Testis (tissue), 2 donors: ENCODE results near the gene ALG3.

Source experiments
- CTCF ChIP-seq, 3 experiments: fragments of 450-650 bp in 2 of 3; fragments of 200-600 bp in 1 of 3; sonication (generic) in 1 of 3; IDR thresholded peaks; one replicate each; pipeline ENCODE4 v1.5.1; 2016 to 2019; ENCODE audit warnings: antibody characterized with exemption in 3 of 3, mild to moderate bottlenecking in 2 of 3, moderate library complexity in 1 of 3
- POLR2A ChIP-seq: fragments of 450-650 bp; IDR thresholded peaks from one replicate; pipeline ENCODE4 v1.6.1; 2017; ENCODE audit warnings: antibody characterized with exemption, mild to moderate bottlenecking, moderate library complexity

DNA sequence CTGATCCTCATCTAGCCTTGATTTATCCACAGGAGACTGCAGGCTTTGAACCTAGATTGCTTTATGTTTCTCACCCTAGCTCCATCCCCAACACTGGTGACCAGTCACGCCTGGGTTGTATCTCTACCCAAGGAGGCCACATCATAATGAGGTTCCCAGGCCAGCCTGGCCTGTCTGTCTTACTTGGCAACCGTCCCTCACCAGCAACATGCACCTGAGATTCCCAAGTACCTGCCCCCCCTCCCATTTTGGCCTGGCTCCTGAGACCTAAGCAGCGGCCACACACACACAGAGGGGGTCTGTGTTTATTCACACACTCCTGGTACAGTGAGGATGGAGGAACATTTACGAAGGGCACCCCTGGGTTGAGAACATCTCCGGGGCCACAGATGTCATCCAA lies 10.2 kb upstream of the ALG3 start:
- TF ChIP-seq CTCF (IDR thresholded peaks at IDR 0.05) (no peak), POLR2A (no peak)
